Glutamatergic neuron (in vitro differentiated cells): Measurements from ENCODE around the gene CDH23. TPM values are rescaled to one million over a fixed set of nuclear protein-coding genes. Genes with fewer than 3 reads are reported as not detected.

ENCODE experiments used
- DNase-seq: peaks from one replicate; pipeline ENCODE4 v3.0.0; 2022
- H3K27ac Mint-ChIP-seq: one replicate; pipeline ENCODE4 v1.8.0; 2020; ENCODE audit warnings: mild to moderate bottlenecking, mixed read lengths, inconsistent platforms; ENCODE audit not compliant: unreplicated experiment
- H3K27me3 Mint-ChIP-seq: one replicate; pipeline ENCODE4 v1.8.0; 2020; ENCODE audit warnings: mild to moderate bottlenecking, moderate library complexity, mixed read lengths, inconsistent platforms; ENCODE audit not compliant: unreplicated experiment
- H3K36me3 Mint-ChIP-seq: one replicate; pipeline ENCODE4 v1.8.0; 2020; ENCODE audit warnings: mild to moderate bottlenecking, mixed read lengths, inconsistent platforms; ENCODE audit not compliant: unreplicated experiment
- H3K4me1 Mint-ChIP-seq: one replicate; pipeline ENCODE4 v1.8.0; 2020; ENCODE audit warnings: mild to moderate bottlenecking, low read depth, mixed read lengths, inconsistent platforms; ENCODE audit not compliant: unreplicated experiment
- H3K4me3 Mint-ChIP-seq: one replicate; pipeline ENCODE4 v1.8.0; 2020; ENCODE audit warnings: mild to moderate bottlenecking, mixed read lengths, inconsistent platforms; ENCODE audit not compliant: unreplicated experiment
- H3K9me3 Mint-ChIP-seq: one replicate; pipeline ENCODE4 v1.8.0; 2020; ENCODE audit warnings: mild to moderate bottlenecking, moderate library complexity, mixed read lengths, inconsistent platforms; ENCODE audit not compliant: unreplicated experiment
- CTCF ChIP-seq: fragments of 200-600 bp; sonication (generic); IDR thresholded peaks from one replicate; pipeline ENCODE4 v1.5.0; 2021; ENCODE audit not compliant: partially characterized antibody, unreplicated experiment
- total RNA-seq: library from RNA; stranded (reverse); fragmentation: NEBNext Ultra II Directional; extraction: Animal tissue kit (Norgen Biotek cat#: 25700); gene quantifications from one replicate; pipeline ENCODE4 v1.2.1, GENCODE V29; 2021; ENCODE audit not compliant: unreplicated experiment

CDH23 gene
- total RNA-seq, 1 donor from 2014 or later: 2.0 TPM

GRCh38 chr10:71478173-71478572 is 81.5 kb downstream of the CDH23 start:
- no peak overlapping the region for H3K4me3 Mint-ChIP-seq
- no peaks in the 10 kb centered on the region for H3K36me3 Mint-ChIP-seq
- no peak for TF ChIP-seq CTCF

GRCh38 chr10:71478813-71479365 is 82.2 kb downstream of the CDH23 start:
- no peak overlapping the region for H3K27ac Mint-ChIP-seq
- no peak overlapping the region for H3K4me3 Mint-ChIP-seq
- peaks cover 16% of the 10 kb centered on the region for H3K27me3 Mint-ChIP-seq
- H3K9me3 Mint-ChIP-seq: peaks cover 3% of the 10 kb centered on the region
- H3K4me1 Mint-ChIP-seq: peaks cover 5% of the 10 kb centered on the region
- DNase-seq: no peak
- no peaks in the 10 kb centered on the region for H3K36me3 Mint-ChIP-seq
- no peak for TF ChIP-seq CTCF

More at GRCh38 chr10:71478173-71478572, 81.5 kb downstream of the CDH23 start:
- no peak for DNase-seq
- no peak overlapping the region for H3K27ac Mint-ChIP-seq
- H3K27me3 Mint-ChIP-seq: peaks cover 14% of the 10 kb centered on the region
- peaks cover 3% of the 10 kb centered on the region for H3K9me3 Mint-ChIP-seq
- peaks cover 5% of the 10 kb centered on the region for H3K4me1 Mint-ChIP-seq

- Mint-ChIP-seq H3K27ac (no peak overlapping the region), H3K4me1 (peaks cover 5% of the 10 kb centered on the region)
These were observed 83.1 kb downstream of the CDH23 start for GRCh38 chr10:71479831-71480230.

GRCh38 chr10:71480662-71481061 is 83.9 kb downstream of the CDH23 start:
- TF ChIP-seq CTCF: no peak
- peaks cover 3% of the 10 kb centered on the region for H3K9me3 Mint-ChIP-seq
- H3K36me3 Mint-ChIP-seq: no peaks in the 10 kb centered on the region
- H3K4me3 Mint-ChIP-seq: peak overlapping the region; percentile 6
- H3K27ac Mint-ChIP-seq: peak overlapping the region; percentile 49
- no peaks in the 10 kb centered on the region for H3K4me1 Mint-ChIP-seq
- no peak for DNase-seq
- H3K27me3 Mint-ChIP-seq: peaks cover 13% of the 10 kb centered on the region

More at GRCh38 chr10:71479831-71480230, 83.1 kb downstream of the CDH23 start:
- H3K36me3 Mint-ChIP-seq: no peaks in the 10 kb centered on the region
- no peak for TF ChIP-seq CTCF
- DNase-seq: no peak
- H3K4me3 Mint-ChIP-seq: no peak overlapping the region
- H3K9me3 Mint-ChIP-seq: peaks cover 3% of the 10 kb centered on the region
- peaks cover 18% of the 10 kb centered on the region for H3K27me3 Mint-ChIP-seq

- DNase-seq: no peak
- Mint-ChIP-seq H3K4me3 (no peak overlapping the region), H3K4me1 (no peaks in the 10 kb centered on the region), H3K9me3 (peaks cover 3% of the 10 kb centered on the region), H3K36me3 (no peaks in the 10 kb centered on the region), H3K27me3 (peaks cover 13% of the 10 kb centered on the region), H3K27ac (no peak overlapping the region)
- TF ChIP-seq CTCF: no peak
These were observed 85.2 kb downstream of the CDH23 start for GRCh38 chr10:71481746-71482410.
